ENCODE measurements around the gene HBZ.
"Not testable (repeated sequence)": the region's sequence is repeated elsewhere in the genome, so short reads cannot be mapped to it uniquely, and the experiment has no call there.

Gene HBZ

DNA sequence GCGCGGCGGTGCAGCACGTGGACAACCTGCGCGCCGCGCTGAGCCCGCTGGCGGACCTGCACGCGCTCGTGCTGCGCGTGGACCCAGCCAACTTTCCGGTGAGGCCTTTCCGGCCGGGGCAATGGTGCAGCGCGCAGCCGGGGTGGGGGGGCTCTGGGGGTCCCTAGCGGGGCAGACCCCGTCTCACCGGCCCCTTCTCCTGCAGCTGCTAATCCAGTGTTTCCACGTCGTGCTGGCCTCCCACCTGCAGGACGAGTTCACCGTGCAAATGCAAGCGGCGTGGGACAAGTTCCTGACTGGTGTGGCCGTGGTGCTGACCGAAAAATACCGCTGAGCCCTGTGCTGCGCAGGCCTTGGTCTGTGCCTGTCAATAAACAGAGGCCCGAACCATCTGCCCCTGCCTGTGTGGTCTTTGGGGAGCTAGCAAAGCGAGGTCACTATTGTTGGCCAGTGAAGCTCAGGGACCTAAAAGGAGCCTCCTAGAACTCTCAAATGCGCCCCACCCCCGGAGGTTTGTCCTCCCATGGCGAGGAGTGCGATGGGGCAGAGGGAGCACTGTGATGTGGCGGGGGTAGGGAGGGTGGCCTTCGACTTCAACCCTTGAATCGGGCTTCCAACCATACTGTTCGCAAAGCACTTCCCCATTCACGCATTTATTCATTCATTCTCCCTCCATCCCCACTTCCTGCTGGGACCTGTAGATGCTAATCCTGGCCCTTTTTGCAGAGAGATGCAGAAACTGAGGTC, 14.1 kb downstream of the HBZ start:
- no peak overlapping the region for H3K4me3 ChIP-seq (ENCODE audit: low read depth, low read length)
- TF ChIP-seq CTCF (IDR thresholded peaks at IDR 0.05; ENCODE audit: borderline replicate concordance, insufficient read depth, low read depth, low read length) = no peak

DNA sequence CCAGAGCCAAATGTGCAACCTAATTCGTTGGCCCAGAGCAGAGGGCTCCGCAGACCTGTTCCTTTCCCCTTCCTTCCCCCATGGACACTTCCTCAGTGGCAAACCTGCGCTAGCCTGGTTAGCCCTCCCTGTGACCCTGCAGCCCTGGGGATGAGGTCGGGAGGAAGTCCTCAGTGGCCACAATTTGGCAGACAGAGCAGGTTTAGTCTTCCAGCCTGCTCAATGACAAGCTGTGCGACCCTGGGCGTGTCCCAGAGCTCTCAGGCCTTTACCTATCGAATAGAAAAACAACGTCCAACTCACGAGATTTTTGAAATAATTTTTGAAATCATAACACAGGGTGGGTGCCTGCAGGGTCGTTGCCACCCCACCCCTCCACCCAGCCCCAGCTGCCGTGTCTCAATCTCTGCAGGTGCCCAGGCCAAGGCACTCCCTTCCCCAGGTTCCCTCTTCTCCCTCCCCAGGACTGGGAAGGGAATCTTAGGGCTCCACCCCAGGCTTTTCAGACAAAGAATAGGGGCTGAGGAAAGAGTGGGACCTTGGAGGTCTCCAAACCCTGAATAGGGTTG, 14.8 kb downstream of the HBZ start:
- TF ChIP-seq CTCF (IDR thresholded peaks at IDR 0.05; ENCODE audit: borderline replicate concordance, insufficient read depth, low read depth, low read length) = no peak
- no peak overlapping the region for H3K4me3 ChIP-seq (ENCODE audit: low read depth, low read length)

DNA sequence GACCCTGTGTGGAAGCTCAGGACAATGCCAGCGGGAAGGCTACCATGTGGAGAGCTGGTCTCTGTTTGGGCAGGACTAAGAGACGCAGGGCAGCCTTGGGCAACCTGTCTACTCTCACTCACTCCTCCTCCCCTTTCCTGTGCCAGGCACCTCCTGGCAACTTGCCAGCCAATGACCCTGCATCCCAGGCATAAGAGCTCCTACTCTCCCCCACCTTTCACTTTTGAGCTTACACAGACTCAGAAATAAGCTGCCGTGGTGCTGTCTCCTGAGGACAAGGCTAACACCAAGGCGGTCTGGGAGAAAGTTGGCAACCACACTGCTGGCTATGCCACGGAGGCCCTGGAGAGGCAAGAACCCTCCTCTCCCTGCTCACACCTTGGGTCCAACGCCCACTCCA, 16.0 kb downstream of the HBZ start:
- H3K4me3 ChIP-seq (ENCODE audit: low read depth, low read length) = no peak overlapping the region
- TF ChIP-seq CTCF (IDR thresholded peaks at IDR 0.05; ENCODE audit: borderline replicate concordance, insufficient read depth, low read depth, low read length) = no peak

DNA sequence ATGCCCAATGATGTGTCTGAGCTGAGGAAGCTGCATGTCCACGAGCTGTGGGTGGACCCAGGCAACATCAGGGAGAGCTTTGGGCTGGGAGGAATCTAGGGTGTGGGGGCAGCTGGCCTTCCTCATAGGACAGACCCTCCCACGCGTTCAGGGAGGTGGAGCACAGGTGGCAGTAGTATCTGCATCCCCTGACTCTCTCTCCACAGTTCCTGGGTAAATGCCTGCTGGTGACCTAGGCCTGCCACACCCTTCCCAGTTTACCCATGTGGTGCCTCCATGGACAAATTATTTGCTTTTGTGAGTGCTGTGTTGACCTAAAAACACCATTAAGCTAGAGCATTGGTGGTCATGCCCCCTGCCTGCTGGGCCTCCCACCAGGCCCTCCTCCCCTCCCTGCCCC, 16.6 kb downstream of the HBZ start:
- no peak overlapping the region for H3K4me3 ChIP-seq (ENCODE audit: low read depth, low read length)
- no peak for TF ChIP-seq CTCF (IDR thresholded peaks at IDR 0.05; ENCODE audit: borderline replicate concordance, insufficient read depth, low read depth, low read length)

- not testable (repeated sequence) for H3K4me3 ChIP-seq (ENCODE audit: low read depth, low read length)
These were observed 17.7 kb downstream of the HBZ start for GRCh38 chr16:170088-170507.

GRCh38 chr16:170788-171187, 18.3 kb downstream of the HBZ start:
- no peak for TF ChIP-seq CTCF (IDR thresholded peaks at IDR 0.05; ENCODE audit: borderline replicate concordance, insufficient read depth, low read depth, low read length)
- H3K4me3 ChIP-seq (ENCODE audit: low read depth, low read length) = no peak overlapping the region

- not testable (repeated sequence) for H3K4me3 ChIP-seq (ENCODE audit: low read depth, low read length)
These were observed 20.0 kb downstream of the HBZ start, which contains the start of gene HBA2 for GRCh38 chr16:172374-172941. Gene HBA2 (plus strand): TSS chr16:172876. CDS start chr16:172913, 37 bp downstream.

DNA sequence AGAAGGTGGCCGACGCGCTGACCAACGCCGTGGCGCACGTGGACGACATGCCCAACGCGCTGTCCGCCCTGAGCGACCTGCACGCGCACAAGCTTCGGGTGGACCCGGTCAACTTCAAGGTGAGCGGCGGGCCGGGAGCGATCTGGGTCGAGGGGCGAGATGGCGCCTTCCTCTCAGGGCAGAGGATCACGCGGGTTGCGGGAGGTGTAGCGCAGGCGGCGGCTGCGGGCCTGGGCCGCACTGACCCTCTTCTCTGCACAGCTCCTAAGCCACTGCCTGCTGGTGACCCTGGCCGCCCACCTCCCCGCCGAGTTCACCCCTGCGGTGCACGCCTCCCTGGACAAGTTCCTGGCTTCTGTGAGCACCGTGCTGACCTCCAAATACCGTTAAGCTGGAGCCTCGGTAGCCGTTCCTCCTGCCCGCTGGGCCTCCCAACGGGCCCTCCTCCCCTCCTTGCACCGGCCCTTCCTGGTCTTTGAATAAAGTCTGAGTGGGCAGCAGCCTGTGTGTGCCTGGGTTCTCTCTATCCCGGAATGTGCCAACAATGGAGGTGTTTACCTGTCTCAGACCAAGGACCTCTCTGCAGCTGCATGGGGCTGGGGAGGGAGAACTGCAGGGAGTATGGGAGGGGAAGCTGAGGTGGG, 20.9 kb downstream of the HBZ start:
- H3K4me3 ChIP-seq (ENCODE audit: low read depth, low read length) = not testable (repeated sequence)

DNA sequence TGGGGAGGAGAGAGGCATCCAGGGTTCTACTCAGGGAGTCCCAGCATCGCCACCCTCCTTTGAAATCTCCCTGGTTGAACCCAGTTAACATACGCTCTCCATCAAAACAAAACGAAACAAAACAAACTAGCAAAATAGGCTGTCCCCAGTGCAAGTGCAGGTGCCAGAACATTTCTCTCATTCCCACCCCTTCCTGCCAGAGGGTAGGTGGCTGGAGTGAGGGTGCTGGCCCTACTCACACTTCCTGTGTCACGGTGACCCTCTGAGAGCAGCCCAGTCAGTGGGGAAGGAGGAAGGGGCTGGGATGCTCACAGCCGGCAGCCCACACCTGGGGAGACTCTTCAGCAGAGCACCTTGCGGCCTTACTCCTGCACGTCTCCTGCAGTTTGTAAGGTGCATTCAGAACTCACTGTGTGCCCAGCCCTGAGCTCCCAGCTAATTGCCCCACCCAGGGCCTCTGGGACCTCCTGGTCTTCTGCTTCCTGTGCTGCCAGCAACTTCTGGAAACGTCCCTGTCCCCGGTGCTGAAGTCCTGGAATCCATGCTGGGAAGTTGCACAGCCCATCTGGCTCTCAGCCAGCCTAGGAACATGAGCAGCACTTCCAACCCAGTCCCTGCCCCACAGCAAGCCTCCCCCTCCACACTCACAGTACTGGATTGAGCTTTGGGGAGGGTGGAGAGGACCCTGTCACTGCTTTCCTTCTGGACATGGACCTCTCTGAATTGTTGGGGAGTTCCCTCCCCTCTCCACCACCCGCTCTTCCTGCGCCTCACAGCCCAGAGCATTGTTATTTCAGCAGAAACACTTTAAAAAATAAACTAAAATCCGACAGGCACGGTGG, 21.7 kb downstream of the HBZ start:
- H3K4me3 ChIP-seq (ENCODE audit: low read depth, low read length) = not testable (repeated sequence)
